Suprapubic skin (tissue), 4 donors: ENCODE results near the gene RARB. TPM values are rescaled to one million over a fixed set of nuclear protein-coding genes. Genes with fewer than 3 reads are reported as not detected.

ENCODE experiments used
- DNase-seq, 2 donors: peaks; one replicate each; pipeline ENCODE4 v3.0.0-alpha.2; 2019; ENCODE audit warnings: low spot score in 2 of 2
- H3K27ac ChIP-seq: fragments of 200-600 bp; sonication (generic); one replicate; pipeline ENCODE4 v1.5.1; 2019
- H3K27me3 ChIP-seq: fragments of 200-600 bp; sonication (generic); one replicate; pipeline ENCODE4 v1.5.1; 2019
- H3K36me3 ChIP-seq: fragments of 200-600 bp; sonication (generic); one replicate; pipeline ENCODE4 v1.5.1; 2019
- H3K4me1 ChIP-seq: fragments of 200-600 bp; sonication (generic); one replicate; pipeline ENCODE4 v1.5.1; 2019
- H3K4me3 ChIP-seq: fragments of 200-600 bp; sonication (generic); one replicate; pipeline ENCODE4 v1.5.1; 2019; ENCODE audit warnings: mild to moderate bottlenecking
- H3K9me3 ChIP-seq: fragments of 200-600 bp; sonication (generic); one replicate; pipeline ENCODE4 v1.5.1; 2019
- CTCF ChIP-seq, 2 donors: fragments of 200-600 bp in 1 of 2; fragments of 450-650 bp in 1 of 2; sonication (generic) in 1 of 2; IDR thresholded peaks; one replicate each; pipeline ENCODE4 v1.5.1; 2016 to 2019; ENCODE audit warnings: antibody characterized with exemption in 2 of 2, mild to moderate bottlenecking in 1 of 2, moderate library complexity in 1 of 2
- EP300 ChIP-seq: sonication (generic); formaldehyde crosslinking; IDR thresholded peaks from one replicate; pipeline ENCODE4 v1.6.1; 2017; ENCODE audit warnings: antibody characterized with exemption
- POLR2A ChIP-seq, 2 donors: fragments of 450-650 bp; IDR thresholded peaks; one replicate each; pipeline ENCODE4 v1.6.1; 2017; ENCODE audit warnings: antibody characterized with exemption in 2 of 2, mild to moderate bottlenecking in 2 of 2, moderate library complexity in 2 of 2
- POLR2AphosphoS5 ChIP-seq, 3 donors: sonication (generic); formaldehyde crosslinking; IDR thresholded peaks; one replicate each; pipeline ENCODE4 v1.6.1; 2017; ENCODE audit warnings: antibody characterized with exemption in 3 of 3
- WGBS: methylation state at CpG from one replicate; pipeline ENCODE4 v1.1.5; 2018; 5-methylcytosine and 5-hydroxymethylcytosine counted together
- total RNA-seq, 4 donors: library from RNA; depleted of rRNA; stranded (reverse); fragments of >200 nt; gene quantifications; one replicate each; pipeline ENCODE4 v1.1.0, GENCODE V29; 2016

Gene RARB
- total RNA-seq, 4 donors from 2014 or later, result 1.3 to 3.9 (median 1.5) TPM

- Histone ChIP-seq H3K27ac (no peak overlapping the region), H3K9me3 (no peaks in the 10 kb centered on the region), H3K36me3 (no peaks in the 10 kb centered on the region), H3K27me3 (no peaks in the 10 kb centered on the region), H3K4me1 (no peaks in the 10 kb centered on the region), H3K4me3 (no peak overlapping the region)
- no peak for TF ChIP-seq POLR2A (IDR thresholded peaks at IDR 0.05)
- TF ChIP-seq CTCF (IDR thresholded peaks at IDR 0.05), result no peak
- no peak for TF ChIP-seq EP300
- TF ChIP-seq POLR2AphosphoS5 (IDR thresholded peaks at IDR 0.05), result no peak
- no peak for DNase-seq
- WGBS, result 91% methylated on average over 1 of the region's 1 CpG
Measured at GRCh38 chr3:25502233-25502632, 74.2 kb downstream of the RARB start.

GRCh38 chr3:25503898-25504301 is 75.8 kb downstream of the RARB start:
- H3K36me3 ChIP-seq, result no peaks in the 10 kb centered on the region
- WGBS, result 72% methylated on average over 4 of the region's 4 CpGs
- H3K4me1 ChIP-seq, result no peaks in the 10 kb centered on the region
- TF ChIP-seq POLR2AphosphoS5 (IDR thresholded peaks at IDR 0.05) (no peak), POLR2A (IDR thresholded peaks at IDR 0.05) (no peak), EP300 (no peak), CTCF (IDR thresholded peaks at IDR 0.05) (no peak)
- no peaks in the 10 kb centered on the region for H3K9me3 ChIP-seq
- H3K27me3 ChIP-seq, result no peaks in the 10 kb centered on the region
- H3K4me3 ChIP-seq, result no peak overlapping the region
- no peak overlapping the region for H3K27ac ChIP-seq
- no peak for DNase-seq

GRCh38 chr3:25505581-25505980 is 77.5 kb downstream of the RARB start:
- Histone ChIP-seq H3K36me3 (no peaks in the 10 kb centered on the region), H3K4me3 (no peak overlapping the region), H3K4me1 (peaks cover 6% of the 10 kb centered on the region), H3K27me3 (no peaks in the 10 kb centered on the region), H3K27ac (no peak overlapping the region), H3K9me3 (no peaks in the 10 kb centered on the region)
- no peak for DNase-seq
- WGBS, result 88% methylated on average over 4 of the region's 4 CpGs
- no peak for TF ChIP-seq EP300
- TF ChIP-seq CTCF (IDR thresholded peaks at IDR 0.05), result no peak
- no peak for TF ChIP-seq POLR2A (IDR thresholded peaks at IDR 0.05)
- no peak for TF ChIP-seq POLR2AphosphoS5 (IDR thresholded peaks at IDR 0.05)

GRCh38 chr3:25507811-25508210 is 79.7 kb downstream of the RARB start:
- 82% methylated on average over 1 of the region's 1 CpG for WGBS
- Histone ChIP-seq H3K4me3 (no peak overlapping the region), H3K27ac (no peak overlapping the region), H3K9me3 (no peaks in the 10 kb centered on the region), H3K27me3 (no peaks in the 10 kb centered on the region), H3K36me3 (no peaks in the 10 kb centered on the region), H3K4me1 (peaks cover 6% of the 10 kb centered on the region)
- DNase-seq, result no peak
- TF ChIP-seq POLR2A (IDR thresholded peaks at IDR 0.05) (no peak), EP300 (no peak), POLR2AphosphoS5 (IDR thresholded peaks at IDR 0.05) (no peak), CTCF (IDR thresholded peaks at IDR 0.05) (no peak)

- H3K9me3 ChIP-seq, result no peaks in the 10 kb centered on the region
- 35% methylated on average over 1 of the region's 1 CpG for WGBS
- no peak overlapping the region for H3K27ac ChIP-seq
- H3K36me3 ChIP-seq, result no peaks in the 10 kb centered on the region
- no peak for TF ChIP-seq EP300
- TF ChIP-seq CTCF (IDR thresholded peaks at IDR 0.05), result no peak
- no peak for TF ChIP-seq POLR2AphosphoS5 (IDR thresholded peaks at IDR 0.05)
- TF ChIP-seq POLR2A (IDR thresholded peaks at IDR 0.05), result no peak
- H3K4me3 ChIP-seq, result no peak overlapping the region
- H3K4me1 ChIP-seq, result peaks cover 6% of the 10 kb centered on the region
- DNase-seq, result no peak
- no peaks in the 10 kb centered on the region for H3K27me3 ChIP-seq
Measured at GRCh38 chr3:25508433-25508832, 80.4 kb downstream of the RARB start.
